ENCODE measurements around the gene TMEM168. TPM values are rescaled to one million over a fixed set of nuclear protein-coding genes. Genes with fewer than 3 reads are reported as not detected.

Gene TMEM168
- total RNA-seq, 1 experiment from 2014 or later = 13.9 TPM

GRCh38 chr7:112770051-112770450 is 20.1 kb downstream of the TMEM168 start:
- Histone ChIP-seq H3K23ac (ENCODE audit: insufficient read length, low read depth, low read length) (no peak overlapping the region), H4K8ac (replicated peaks; ENCODE audit: insufficient read length, low read depth, low read length) (no peak overlapping the region), H2AK5ac (ENCODE audit: insufficient read length, low read length) (no peak overlapping the region), H4K20me1 (ENCODE audit: control insufficient read depth, insufficient read depth, insufficient read length) (no peaks in the 10 kb centered on the region), H2AFZ (ENCODE audit: low read length) (no peak overlapping the region), H2BK12ac (ENCODE audit: insufficient read length, low read depth, low read length) (no peak overlapping the region), H2BK20ac (ENCODE audit: low read depth, low read length, poor library complexity, severe bottlenecking) (no peak overlapping the region), H3K9me3 (ENCODE audit: control insufficient read depth, low read depth, low read length) (no peaks in the 10 kb centered on the region), H3K27ac (ENCODE audit: insufficient read length, low read depth, low read length) (no peak overlapping the region), H3K79me2 (ENCODE audit: insufficient read depth, low read length) (no peaks in the 10 kb centered on the region), H3K4me2 (ENCODE audit: insufficient read depth, insufficient read length, low read length) (no peak overlapping the region), H3K4ac (ENCODE audit: low read depth, low read length) (no peak overlapping the region), H3K23me2 (ENCODE audit: insufficient read length, low read depth, low read length, poor library complexity, severe bottlenecking) (no peaks in the 10 kb centered on the region), H3K4me1 (ENCODE audit: insufficient read depth, low read length) (no peaks in the 10 kb centered on the region), H2BK15ac (ENCODE audit: low read depth, low read length) (no peak overlapping the region), H3T11ph (ENCODE audit: low read length) (no peak overlapping the region), H3K79me1 (ENCODE audit: insufficient read depth, low read depth, low read length, poor library complexity, severe bottlenecking) (no peaks in the 10 kb centered on the region), H3K18ac (ENCODE audit: insufficient read length, low read depth, low read length) (no peak overlapping the region), H3K14ac (ENCODE audit: insufficient read depth, low read length) (no peak overlapping the region), H4K5ac (ENCODE audit: insufficient read length, low read depth, low read length) (no peak overlapping the region), H2BK5ac (ENCODE audit: insufficient read length, low read length) (no peak overlapping the region), H3K56ac (ENCODE audit: insufficient read length, low read depth, low read length) (no peak overlapping the region), H4K91ac (ENCODE audit: insufficient read length, low read depth, low read length) (no peak overlapping the region), H3K27me3 (ENCODE audit: insufficient read depth, low read length) (no peaks in the 10 kb centered on the region), H2BK120ac (ENCODE audit: low read depth, low read length, poor library complexity, severe bottlenecking) (no peak overlapping the region), H3K9ac (ENCODE audit: extremely low read depth, insufficient read length, low read length) (no peak overlapping the region)
- no peak for TF ChIP-seq CTCF (conservative IDR thresholded peaks at IDR 0.05)
- no CpG with 5 or more reads among the region's 4 CpGs for WGBS (ENCODE audit: extremely low coverage, insufficient read length, low lambda C conversion rate)
- Mint-ChIP-seq H3K27me3 (ENCODE audit: low read depth) (no peaks in the 10 kb centered on the region), H3K36me3 (ENCODE audit: insufficient read depth in 1 of 3, low read depth in 3 of 3) (no peaks in the 10 kb centered on the region), H3K4me3 (no peak overlapping the region), H3K27ac (no peak overlapping the region), H3K9me3 (no peaks in the 10 kb centered on the region), H3K4me1 (no peaks in the 10 kb centered on the region)
- DNase-seq = no peak
